LNCaP clone FGC (cell line): ENCODE results near the gene ECEL1.

Experiments used
- DNase-seq: peaks from one replicate; pipeline ENCODE4 v3.0.0-alpha.2; 2011; ENCODE audit warnings: low read depth
- H3K4me3 ChIP-seq: 2 replicates; pipeline ENCODE4 v1.5.1; 2011; ENCODE audit warnings: mild to moderate bottlenecking, low read depth, low read length, control low read depth
- TF ChIP-seq, protein P1 (sequence below): IDR thresholded peaks from 2 replicates; pipeline ENCODE4 v1.5.1; 2012; ENCODE audit warnings: mild to moderate bottlenecking; ENCODE audit not compliant: control insufficient read depth, insufficient read depth; ENCODE audit errors: extremely low read depth

The ECEL1 gene

DNA sequence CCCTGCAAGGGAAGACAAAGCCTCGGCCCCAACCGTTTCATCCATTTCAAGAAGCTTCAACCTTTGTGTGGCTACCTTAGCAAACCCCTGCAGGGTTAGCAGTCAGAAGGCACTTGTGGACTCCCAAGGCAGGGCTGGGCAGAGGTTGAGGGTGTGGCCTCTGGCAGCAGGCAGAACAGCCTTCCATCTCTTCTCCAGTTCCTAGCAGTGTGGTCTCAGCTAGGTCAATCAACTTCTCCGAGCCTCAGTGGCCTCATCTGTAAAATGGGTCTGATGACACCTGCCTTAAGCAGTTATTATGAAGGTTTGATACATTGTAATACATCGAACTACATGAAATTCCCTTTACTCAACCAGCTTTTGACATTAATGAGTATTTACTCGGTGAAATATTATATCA is 25.7 kb upstream of the ECEL1 start:
- no peak for DNase-seq
- TF ChIP-seq, protein P1, sequence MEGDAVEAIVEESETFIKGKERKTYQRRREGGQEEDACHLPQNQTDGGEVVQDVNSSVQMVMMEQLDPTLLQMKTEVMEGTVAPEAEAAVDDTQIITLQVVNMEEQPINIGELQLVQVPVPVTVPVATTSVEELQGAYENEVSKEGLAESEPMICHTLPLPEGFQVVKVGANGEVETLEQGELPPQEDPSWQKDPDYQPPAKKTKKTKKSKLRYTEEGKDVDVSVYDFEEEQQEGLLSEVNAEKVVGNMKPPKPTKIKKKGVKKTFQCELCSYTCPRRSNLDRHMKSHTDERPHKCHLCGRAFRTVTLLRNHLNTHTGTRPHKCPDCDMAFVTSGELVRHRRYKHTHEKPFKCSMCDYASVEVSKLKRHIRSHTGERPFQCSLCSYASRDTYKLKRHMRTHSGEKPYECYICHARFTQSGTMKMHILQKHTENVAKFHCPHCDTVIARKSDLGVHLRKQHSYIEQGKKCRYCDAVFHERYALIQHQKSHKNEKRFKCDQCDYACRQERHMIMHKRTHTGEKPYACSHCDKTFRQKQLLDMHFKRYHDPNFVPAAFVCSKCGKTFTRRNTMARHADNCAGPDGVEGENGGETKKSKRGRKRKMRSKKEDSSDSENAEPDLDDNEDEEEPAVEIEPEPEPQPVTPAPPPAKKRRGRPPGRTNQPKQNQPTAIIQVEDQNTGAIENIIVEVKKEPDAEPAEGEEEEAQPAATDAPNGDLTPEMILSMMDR, result no peak
- no peak overlapping the region for H3K4me3 ChIP-seq

DNA sequence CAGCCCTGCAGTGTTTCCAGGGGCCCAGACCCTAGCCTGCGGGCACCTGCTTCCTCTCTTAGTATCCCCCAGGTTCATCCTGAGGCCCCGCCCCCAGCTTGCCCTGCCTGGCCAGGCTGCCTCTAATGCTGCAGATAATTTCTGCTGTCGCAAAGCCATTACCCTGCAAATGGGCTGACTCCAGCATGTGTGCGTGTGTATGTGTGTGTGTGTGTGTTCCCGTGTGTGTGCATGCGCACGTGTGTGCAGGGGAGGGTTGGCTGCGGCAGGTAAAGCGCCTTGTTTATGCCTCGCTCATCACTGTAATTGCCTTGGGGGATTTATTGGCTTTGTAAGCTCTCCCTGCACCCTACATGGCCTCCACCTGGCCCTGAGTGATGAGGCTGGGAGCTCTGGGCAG is 25.0 kb upstream of the ECEL1 start:
- no peak for DNase-seq
- TF ChIP-seq, protein P1, result no peak
- no peak overlapping the region for H3K4me3 ChIP-seq

DNA sequence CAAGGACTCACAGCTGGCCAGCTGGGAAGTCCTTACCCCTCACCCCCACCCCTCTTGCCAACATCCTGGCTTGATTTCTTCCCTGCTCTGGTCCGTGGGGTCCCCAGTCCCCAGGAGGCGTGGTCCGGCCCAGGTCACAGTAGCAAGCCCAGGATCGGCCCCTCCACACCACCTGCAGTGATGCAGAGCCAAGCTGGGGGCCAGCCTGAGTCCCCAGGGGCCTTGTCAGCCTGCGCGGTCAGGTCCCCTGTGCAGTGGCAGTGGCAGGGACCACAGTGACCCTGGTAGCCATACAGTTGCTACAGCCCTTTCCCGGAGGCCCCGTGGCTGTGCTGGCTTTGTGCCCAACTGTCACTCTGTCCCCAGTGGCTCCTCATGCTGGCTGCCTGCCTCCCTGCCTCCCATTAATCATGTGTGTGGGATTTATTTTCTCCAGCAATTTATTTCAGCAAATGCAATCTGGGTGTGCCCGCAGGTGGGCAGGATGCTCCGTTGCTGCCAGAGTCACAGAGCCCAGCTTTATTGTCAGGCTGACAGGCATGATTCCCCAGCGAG is 23.8 kb upstream of the ECEL1 start:
- TF ChIP-seq, protein P1, result no peak
- DNase-seq, result no peak

DNA sequence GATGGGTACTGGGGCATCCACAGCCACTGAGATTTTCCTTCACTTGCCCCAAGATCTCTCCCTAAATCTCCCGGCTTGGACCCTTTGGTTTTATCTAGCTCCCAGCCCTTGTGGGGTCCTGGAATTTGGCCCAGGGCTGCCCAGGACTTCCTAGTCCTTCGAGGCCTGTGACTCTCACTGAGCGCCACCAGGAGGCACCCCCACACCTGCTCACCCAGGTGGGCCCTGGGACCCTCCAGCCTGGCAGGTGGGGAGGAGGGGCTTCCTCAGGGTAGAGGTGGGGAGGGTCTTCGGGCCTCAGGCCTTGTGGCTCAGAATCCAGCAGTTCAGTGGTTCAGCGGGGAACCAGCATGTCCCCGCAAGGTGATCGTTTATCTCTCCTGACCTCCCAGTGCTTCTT is 20.6 kb upstream of the ECEL1 start:
- DNase-seq, result no peak
- no peak overlapping the region for H3K4me3 ChIP-seq
- TF ChIP-seq, protein P1, result no peak

More for the DNA sequence above, 23.8 kb upstream of the ECEL1 start:
- no peak overlapping the region for H3K4me3 ChIP-seq

DNA sequence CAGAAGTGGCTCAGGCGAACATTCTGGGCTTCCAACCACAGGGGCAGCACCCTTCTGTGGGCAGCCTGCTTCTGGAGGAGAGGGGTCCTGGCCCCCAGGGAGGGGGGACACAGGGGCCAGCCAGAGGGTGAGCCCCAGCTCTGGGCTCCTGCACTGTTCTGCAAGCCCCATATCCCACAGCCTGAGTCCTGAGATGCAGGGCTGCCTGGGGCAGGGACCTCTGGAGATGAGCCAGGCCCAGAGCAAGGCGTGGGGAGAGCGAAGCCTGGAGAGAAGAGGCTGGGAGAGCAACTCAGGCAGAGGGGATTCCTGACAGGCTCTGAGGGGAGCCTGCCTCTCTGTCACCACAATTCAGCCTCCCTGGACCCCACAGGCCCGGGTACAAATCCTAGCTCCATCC is 19.1 kb upstream of the ECEL1 start:
- DNase-seq, result no peak
- no peak overlapping the region for H3K4me3 ChIP-seq
- TF ChIP-seq, protein P1, result no peak

GRCh38 chr2:232505856-232506255 is 18.2 kb upstream of the ECEL1 start:
- TF ChIP-seq, protein P1, result no peak
- H3K4me3 ChIP-seq, result no peak overlapping the region
- DNase-seq, result no peak

DNA sequence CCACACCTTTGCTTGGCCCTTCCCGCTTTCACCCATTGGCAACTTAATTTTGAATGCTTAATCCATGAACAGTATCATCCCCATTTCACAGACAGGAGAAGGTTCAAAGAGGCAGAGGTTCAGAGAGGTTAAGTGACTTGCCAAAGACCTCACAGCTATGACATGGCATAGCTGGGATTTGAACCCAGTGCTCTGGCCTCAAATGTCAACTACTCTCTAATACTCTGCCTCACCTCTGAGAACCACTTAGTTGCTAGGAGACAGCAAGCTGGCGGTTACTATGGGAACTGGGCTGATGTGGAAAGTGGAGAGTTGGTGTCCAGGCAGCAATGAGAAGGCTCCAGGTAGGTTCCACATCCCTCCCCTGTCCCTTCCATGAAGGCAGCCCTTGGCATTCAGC is 16.8 kb upstream of the ECEL1 start:
- DNase-seq, result no peak

More for the DNA sequence above, 16.8 kb upstream of the ECEL1 start:
- TF ChIP-seq, protein P1, result no peak
- no peak overlapping the region for H3K4me3 ChIP-seq
